Psoas muscle (tissue), 8 donors: ENCODE measurements around the gene FAM9C. TPM values are rescaled to one million over a fixed set of nuclear protein-coding genes. Genes with fewer than 3 reads are reported as not detected.

Source experiments
- ATAC-seq, 4 donors: fragments of 200-7000 bp; cut with Tn5 transposase; one replicate each; pipeline ENCODE4 v1.9.1; 2020; ENCODE audit warnings: moderate library complexity in 3 of 4, mild to moderate bottlenecking in 2 of 4
- DNase-seq, 2 donors: peaks; one replicate each; pipeline ENCODE4 v3.0.0-alpha.2; 2020
- H3K27ac ChIP-seq: fragments of 200-600 bp; one replicate; pipeline ENCODE4 v1.8.0; 2022
- H3K27me3 ChIP-seq, 3 donors: fragments of 200-600 bp in 1 of 3; one replicate each; pipeline versions ENCODE4 v1.6.1 to v1.8.0; 2013 to 2022; ENCODE audit warnings: low read length in 2 of 3, mild to moderate bottlenecking in 2 of 3, moderate library complexity in 1 of 3; ENCODE audit not compliant: insufficient read depth in 3 of 3
- H3K36me3 ChIP-seq, 2 donors: fragments of 200-600 bp in 1 of 2; one replicate each; pipeline versions ENCODE4 v1.6.1 to v1.8.0; 2013 to 2022; ENCODE audit warnings: low read depth in 1 of 2, mild to moderate bottlenecking in 1 of 2, moderate library complexity in 1 of 2; ENCODE audit not compliant: insufficient read depth in 1 of 2
- H3K4me1 ChIP-seq: fragments of 200-600 bp; one replicate; pipeline ENCODE4 v1.8.0; 2022
- H3K4me3 ChIP-seq: fragments of 200-600 bp; one replicate; pipeline ENCODE4 v1.8.0; 2022; ENCODE audit warnings: mild to moderate bottlenecking
- H3K9me3 ChIP-seq: fragments of 200-600 bp; one replicate; pipeline ENCODE4 v1.8.0; 2022
- CTCF ChIP-seq: fragments of 200-600 bp; IDR thresholded peaks from one replicate; pipeline ENCODE4 v1.8.0; 2022; ENCODE audit warnings: antibody characterized with exemption
- WGBS, 3 donors: extraction: QIAGEN DNeasy Blood & Tissue Kit; methylation state at CpG; one replicate each; pipeline versions ENCODE4 v1.1.6 to v1.1.7; 2013; 5-methylcytosine and 5-hydroxymethylcytosine counted together
- intact Hi-C, 2 donors: fragments of 100-400 bp; cut with DNase I; formaldehyde crosslinking; loops; one replicate each; pipeline versions ENCODE4 v1.11.0 to v1.14.2; 2022
- polyA plus RNA-seq, 3 donors: library from polyadenylated mRNA; stranded (reverse); fragments of 200-250 nt; gene quantifications; one replicate each; pipeline ENCODE4 v1.2.3, GENCODE V29; 2013
- total RNA-seq, 4 donors: library from RNA; stranded (reverse); fragmentation: NEBNext Ultra II Directional in 2 of 4; extraction: Animal tissue kit (Norgen Biotek cat#: 25700) in 2 of 4; gene quantifications; one replicate each; pipeline versions ENCODE4 v1.2.1 to v1.2.4, GENCODE V29; 2021 to 2023
- donor health status: healthy with polysubstance abuse.
- donor health status: DM: no; HTN: no; CAD: no; lungs with moderate emphysema.
- donor health status: Bipolar disorder and iron deficiency.
- donor health status: healthy.
- donor health status: DM: yes; HTN: yes; CAD: no.
- donor health status: DM: no; HTN: no; CAD: no.
- donor health status: DM: no; HTN: no; CAD: no.
- donor health status: DM: yes; HTN: yes; CAD: no.

Gene FAM9C
- total and polyA plus RNA-seq, 7 donors: 0.04 TPM; not detected in 6

GRCh38 chrX:12989461-12989860 lies 55.0 kb downstream of the FAM9C start:
- H3K36me3 ChIP-seq: no peaks in the 10 kb centered on the region

GRCh38 chrX:12988797-12989196 lies 55.6 kb downstream of the FAM9C start:
- H3K27me3 ChIP-seq: no peaks in the 10 kb centered on the region
- no peaks in the 10 kb centered on the region for H3K9me3 ChIP-seq
- TF ChIP-seq CTCF: no peak
- 64 to 72% (median 64%) methylated on average over 7 of the region's 7 CpGs for WGBS, 3 donors
- no peaks in the 10 kb centered on the region for H3K4me1 ChIP-seq
- no peak overlapping the region for H3K4me3 ChIP-seq
- H3K27ac ChIP-seq: no peak overlapping the region
- intact Hi-C loops: loop anchor here in 1 of 2 donors (10.0 kb wide), 1 partner anchor 126 kb away; no protein-coding TSS in a partner anchor
- no peak for ATAC-seq
- DNase-seq: no peak
- H3K36me3 ChIP-seq: no peaks in the 10 kb centered on the region

More at GRCh38 chrX:12989461-12989860, 55.0 kb downstream of the FAM9C start:
- H3K27ac ChIP-seq: no peak overlapping the region
- no peak for TF ChIP-seq CTCF
- no peaks in the 10 kb centered on the region for H3K27me3 ChIP-seq
- no peaks in the 10 kb centered on the region for H3K4me1 ChIP-seq
- no peak overlapping the region for H3K4me3 ChIP-seq
- intact Hi-C loops: loop anchor here in 1 of 2 donors (10.0 kb wide), 1 partner anchor 125 kb away; no protein-coding TSS in a partner anchor
- DNase-seq (no peak), ATAC-seq (no peak)
- no peaks in the 10 kb centered on the region for H3K9me3 ChIP-seq
- WGBS, 3 donors: 50 to 73% (median 68%) methylated on average over 3 of the region's 3 CpGs

GRCh38 chrX:12987900-12988594 lies 56.4 kb downstream of the FAM9C start:
- Histone ChIP-seq H3K4me1 (no peaks in the 10 kb centered on the region), H3K27me3 (no peaks in the 10 kb centered on the region), H3K36me3 (no peaks in the 10 kb centered on the region), H3K9me3 (no peaks in the 10 kb centered on the region), H3K27ac (no peak overlapping the region), H3K4me3 (no peak overlapping the region)
- DNase-seq (no peak), ATAC-seq (no peak)
- intact Hi-C loops: loop anchor here in 1 of 2 donors (10.0 kb wide), 1 partner anchor 127 kb away; no protein-coding TSS in a partner anchor
- TF ChIP-seq CTCF: no peak
- 80 to 91% (median 90%) methylated on average over 8 of the region's 8 CpGs for whole genome bisulfite sequencing, 3 donors

- Histone ChIP-seq H3K4me1 (no peaks in the 10 kb centered on the region), H3K9me3 (no peaks in the 10 kb centered on the region), H3K27me3 (no peaks in the 10 kb centered on the region), H3K36me3 (no peaks in the 10 kb centered on the region), H3K27ac (no peak overlapping the region), H3K4me3 (no peak overlapping the region)
- intact Hi-C loops: loop anchor here in 1 of 2 donors (10.0 kb wide), 1 partner anchor 127 kb away; no protein-coding TSS in a partner anchor
- TF ChIP-seq CTCF: no peak
- 93 to 96% (median 96%) methylated on average over 6 of the region's 6 CpGs for WGBS, 3 donors
- DNase-seq: no peak
- no peak for ATAC-seq
These were observed 57.1 kb downstream of the FAM9C start for GRCh38 chrX:12987340-12987739.
